GM21360 (cell line): Measurements from ENCODE around the gene OR8B3.

ENCODE experiments used
- ATAC-seq: cut with Tn5 transposase; IDR thresholded peaks from one replicate; pipeline ENCODE4 v1.9.1; 2021; ENCODE audit warnings: mild to moderate bottlenecking, moderate library complexity; ENCODE audit not compliant: unreplicated experiment

The OR8B3 gene

DNA sequence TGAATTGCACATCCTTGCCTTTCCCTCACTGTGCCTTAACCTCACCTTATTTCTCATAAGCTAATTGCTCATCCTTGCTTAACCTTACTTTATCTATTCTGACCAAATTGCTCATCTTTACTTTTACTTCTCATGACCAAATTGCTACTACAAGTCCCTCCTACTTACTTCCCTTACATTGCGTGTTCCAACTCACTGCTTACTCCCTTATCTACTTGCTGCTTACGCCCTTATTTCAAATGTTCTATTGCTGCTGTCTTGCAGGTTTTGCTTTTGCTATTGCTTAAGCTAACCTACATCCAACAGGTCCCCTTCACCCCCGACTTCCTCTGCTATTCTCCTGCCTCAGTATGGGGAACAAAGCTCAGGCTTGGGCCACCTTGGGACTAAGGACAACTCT is 22.5 kb downstream of the OR8B3 start:
- no peak for ATAC-seq

DNA sequence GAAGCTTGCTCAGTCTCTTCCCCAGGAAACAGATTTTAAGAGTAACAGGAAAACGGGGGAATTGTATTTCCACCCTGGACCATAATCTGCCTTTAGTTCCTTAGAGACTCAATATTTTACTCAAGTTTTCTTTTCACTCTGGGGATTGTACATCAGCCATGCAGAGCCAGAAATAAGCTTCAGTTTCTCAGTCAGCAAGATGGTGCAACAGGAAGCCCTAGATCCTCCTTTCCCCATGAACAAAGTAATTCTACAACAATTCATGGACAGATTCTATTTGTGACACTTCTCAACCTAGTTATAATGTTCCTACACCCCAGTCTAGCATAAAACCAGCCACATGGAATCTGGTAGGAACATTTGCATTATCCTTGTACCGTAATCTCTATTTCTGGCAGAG is 39.3 kb downstream of the OR8B3 start:
- ATAC-seq, result no peak

DNA sequence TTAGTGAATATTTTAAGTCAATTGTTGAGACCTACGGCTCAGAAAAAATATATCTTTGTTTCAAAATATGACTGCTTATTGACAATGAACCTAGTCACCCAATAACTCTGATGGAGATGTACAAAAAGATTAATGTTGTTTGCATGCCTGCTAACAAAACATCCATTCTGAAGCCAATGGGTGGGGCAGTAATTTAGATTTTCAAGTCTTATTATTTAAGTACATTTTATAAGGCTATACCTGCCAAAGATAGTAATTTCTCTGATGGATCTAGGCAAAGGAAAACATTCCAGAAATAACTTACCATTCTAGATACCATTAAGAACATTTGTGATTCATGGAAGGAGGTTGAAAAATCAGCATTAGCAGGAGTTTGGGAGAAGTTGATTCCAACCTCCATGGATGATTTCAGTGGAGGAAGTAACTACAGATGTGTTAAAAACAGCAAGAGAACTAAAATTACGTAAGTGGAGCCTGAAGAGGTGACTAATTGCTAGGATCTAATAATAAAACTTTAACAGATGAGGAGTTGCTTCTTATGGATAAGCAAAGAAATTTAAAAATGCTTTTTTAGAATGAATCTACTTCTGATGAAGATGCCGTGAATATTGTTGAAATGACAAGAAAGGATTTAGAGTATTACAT is 52.4 kb downstream of the OR8B3 start:
- ATAC-seq, result no peak
